ENCODE data around the gene SMU1.

DNA sequence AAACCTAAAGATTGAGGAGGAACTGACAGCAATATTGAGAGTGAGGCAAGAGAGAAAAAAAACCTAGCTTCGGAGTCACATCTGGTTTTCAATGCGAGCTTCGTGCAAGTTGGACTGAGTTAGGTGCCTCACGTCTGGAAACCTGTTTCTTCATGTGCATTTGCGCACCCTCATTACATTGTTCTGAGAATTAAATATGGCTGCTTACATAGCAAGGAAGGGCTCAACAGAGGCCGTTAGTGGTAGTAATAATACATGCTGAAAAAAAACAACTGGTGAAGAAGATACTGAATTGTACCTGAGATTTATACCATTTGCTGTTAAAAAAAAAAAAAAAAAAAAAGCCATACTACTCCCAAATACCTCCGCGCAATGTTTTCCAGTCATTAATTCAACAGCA, 32.8 kb downstream of the SMU1 start:
- TF ChIP-seq, protein P1, sequence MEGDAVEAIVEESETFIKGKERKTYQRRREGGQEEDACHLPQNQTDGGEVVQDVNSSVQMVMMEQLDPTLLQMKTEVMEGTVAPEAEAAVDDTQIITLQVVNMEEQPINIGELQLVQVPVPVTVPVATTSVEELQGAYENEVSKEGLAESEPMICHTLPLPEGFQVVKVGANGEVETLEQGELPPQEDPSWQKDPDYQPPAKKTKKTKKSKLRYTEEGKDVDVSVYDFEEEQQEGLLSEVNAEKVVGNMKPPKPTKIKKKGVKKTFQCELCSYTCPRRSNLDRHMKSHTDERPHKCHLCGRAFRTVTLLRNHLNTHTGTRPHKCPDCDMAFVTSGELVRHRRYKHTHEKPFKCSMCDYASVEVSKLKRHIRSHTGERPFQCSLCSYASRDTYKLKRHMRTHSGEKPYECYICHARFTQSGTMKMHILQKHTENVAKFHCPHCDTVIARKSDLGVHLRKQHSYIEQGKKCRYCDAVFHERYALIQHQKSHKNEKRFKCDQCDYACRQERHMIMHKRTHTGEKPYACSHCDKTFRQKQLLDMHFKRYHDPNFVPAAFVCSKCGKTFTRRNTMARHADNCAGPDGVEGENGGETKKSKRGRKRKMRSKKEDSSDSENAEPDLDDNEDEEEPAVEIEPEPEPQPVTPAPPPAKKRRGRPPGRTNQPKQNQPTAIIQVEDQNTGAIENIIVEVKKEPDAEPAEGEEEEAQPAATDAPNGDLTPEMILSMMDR (IDR thresholded peaks at IDR 0.05), result no peak
- no peak for TF ChIP-seq POLR2AphosphoS5 (IDR thresholded peaks at IDR 0.05)
- TF ChIP-seq POLR2A (IDR thresholded peaks at IDR 0.05), result no peak

Data from gastroesophageal sphincter (tissue), 3 donors.